ENCODE data around the gene GABRR2.

Gene GABRR2

DNA sequence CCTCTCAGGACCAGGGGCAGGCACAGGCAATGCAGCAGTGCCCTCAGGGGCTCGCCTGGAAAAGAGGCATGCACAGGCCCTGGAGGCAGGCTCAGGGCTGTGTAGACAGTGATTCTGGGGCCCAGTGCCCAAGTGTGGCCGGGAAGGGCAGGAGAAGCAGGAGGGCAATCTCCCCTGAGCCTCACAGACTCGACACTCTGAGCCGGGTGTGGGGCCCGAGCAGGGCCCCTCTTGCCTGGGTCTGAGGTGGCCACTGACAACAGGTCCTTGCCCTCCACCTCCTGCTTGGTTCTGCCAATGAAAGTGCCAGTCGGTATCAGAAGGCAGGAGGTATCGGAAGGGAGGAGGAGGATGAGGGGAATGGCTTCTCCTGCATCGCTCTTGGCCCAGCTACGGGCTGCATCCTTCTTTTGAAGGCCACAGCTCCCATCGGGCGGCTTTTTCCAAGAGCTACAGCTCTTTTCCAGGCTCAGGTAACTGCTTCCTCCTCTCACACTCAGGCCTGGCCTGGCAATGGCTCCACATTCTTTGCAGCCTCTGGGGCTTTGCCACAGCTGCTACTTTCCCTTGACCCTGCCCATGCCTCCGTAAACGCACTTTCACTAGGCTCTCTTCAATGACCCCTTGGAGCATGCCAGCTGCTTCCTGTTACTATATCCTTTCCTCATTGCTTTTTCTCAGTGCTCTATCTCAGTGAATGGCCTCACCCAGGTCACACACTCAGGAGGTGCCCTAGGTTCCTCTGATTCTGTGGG is 24.5 kb downstream of the GABRR2 start:
- no peak for DNase-seq

DNA sequence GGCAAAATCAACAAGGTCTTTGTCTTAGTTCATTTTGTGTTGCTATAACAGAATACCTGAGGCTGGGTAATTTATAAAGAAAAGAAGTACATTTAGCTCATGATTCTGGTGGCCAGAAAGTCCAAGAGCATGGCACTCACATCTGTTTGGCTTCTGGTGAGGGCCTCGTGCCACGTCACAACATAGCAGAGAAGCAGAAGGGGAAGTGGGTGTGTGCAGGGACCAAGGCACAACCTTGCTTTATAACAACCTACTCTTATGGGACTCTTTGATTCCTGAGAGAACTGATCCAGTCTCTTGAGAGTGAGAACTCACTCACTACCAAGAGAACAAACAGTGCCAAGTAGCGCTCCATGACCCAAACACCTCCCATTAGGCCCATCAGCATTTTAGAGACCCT is 25.4 kb downstream of the GABRR2 start:
- no peak for DNase-seq

DNA sequence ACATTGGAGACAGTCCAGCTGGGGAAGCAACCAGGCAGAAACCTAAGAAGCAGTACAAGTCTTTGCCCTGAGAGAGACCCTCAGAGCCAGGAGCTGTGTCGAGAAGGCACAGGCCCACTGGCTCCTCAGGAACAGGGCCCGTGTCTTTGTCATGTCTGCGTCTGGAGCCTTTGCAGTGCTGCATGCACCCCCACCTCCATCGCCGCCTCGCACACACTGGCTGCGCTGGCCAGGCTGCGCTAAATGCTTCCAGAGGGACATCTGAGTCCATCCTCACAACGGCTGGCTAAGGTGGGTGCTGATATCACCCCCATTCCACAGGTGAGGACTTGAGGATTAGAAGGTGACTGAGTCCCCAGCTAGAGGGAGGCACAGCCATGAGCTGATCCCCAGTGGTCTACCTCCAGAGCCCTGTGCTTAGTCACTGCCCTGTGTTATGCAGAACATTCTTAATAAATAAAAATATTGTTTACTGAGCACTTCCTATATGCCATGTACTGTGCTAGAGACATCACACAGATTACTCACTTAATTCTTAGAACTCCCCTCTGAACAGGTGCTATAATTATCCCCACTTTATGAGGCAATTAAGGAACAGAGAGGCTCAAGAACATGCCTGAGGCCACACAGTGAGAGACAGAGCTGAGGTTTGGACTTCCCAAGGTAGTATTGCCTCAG is 27.6 kb downstream of the GABRR2 start:
- no peak for DNase-seq

DNA sequence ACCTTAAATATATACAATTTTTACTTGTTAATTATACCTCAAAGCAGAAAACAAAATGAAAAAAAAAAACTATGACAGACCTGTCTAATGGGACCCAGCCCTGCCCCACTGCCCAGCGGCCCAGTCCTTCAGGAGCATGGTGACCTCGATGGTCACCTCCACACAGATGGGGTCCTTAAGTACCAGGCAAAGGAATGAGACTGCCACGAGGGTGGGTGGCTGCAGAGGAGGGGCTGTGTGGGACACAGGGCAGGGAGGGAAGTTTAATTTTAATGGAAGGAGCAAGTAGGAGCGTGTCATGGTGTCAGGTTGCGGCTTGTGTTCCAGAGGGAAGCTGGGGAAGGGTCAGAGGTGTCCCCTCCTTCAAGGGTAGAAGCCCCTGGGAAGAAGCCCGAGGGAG is 28.6 kb downstream of the GABRR2 start:
- DNase-seq = no peak

DNA sequence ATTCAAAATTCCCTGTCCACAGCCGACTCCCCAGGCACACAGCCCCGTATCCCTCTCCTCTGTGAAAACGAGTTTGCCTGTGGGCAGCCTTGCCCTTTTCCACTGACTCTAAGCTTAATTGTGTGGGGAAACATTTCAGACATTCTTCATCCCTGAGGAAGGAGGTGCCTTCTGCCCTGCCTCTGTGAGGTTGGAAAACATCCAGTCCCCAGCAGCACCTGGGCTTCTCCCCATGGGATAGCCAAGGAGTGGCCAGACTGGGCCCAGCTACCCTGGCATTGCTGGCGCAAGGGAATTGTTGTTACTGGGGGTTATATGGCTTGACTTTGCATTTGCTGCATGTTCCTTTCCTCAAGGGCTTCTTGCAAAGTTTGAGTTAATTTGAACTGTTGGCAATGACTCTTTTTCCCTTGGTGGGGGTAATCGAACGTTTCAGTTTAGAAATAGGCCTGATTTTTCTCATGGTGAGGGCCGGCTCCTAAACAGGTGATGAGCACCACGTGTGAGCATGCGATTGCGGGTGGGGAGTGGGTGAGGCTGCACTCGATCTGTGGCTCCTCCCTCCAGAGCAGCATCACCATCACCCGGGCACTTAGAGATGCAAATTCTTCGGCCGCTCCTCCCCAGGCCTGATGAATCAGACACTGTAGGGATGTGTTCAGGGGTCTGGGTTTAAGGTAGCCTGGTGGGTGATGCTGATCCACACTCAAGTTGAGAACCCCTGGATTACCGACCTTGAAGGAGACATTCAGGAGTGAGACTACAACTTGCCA is 29.9 kb downstream of the GABRR2 start:
- no peak for DNase-seq

DNA sequence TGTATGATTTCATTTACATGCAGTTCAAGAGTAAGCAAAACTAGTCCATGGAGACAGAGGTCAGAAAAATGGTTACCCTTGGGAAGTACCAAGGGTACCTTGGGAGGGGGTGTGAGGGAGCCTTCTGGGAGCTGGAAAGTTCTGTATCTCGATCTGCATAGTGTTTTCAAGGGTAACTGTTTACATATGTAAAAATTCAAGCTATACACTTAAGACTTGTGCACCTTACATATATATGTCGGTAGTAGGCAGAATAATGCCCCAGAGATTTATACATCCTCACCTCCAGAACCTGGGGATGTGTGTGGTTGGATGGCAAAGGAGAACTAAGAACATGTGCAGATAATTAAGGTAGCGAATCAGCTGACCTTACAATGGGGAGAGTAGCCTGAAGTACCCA is 31.0 kb downstream of the GABRR2 start:
- no peak for DNase-seq

DNA sequence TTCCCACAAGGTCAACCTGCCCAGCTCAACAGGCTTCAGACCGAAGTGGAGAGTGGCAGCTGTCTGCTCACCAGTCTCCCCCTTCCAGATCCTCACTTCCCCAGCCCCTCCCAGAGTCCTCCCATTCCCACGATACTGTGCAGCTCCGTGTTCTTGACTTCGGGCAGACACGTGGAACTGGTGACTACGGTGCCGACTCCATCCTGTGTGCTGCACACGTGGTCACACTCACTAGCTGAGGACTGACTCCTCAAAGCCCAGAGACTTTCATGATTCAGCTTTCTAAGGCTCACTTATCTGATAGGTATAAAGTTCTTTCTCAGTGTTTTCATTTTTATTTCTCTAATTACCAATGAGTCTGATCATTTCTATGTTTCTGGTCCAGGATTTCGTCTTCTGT is 32.4 kb downstream of the GABRR2 start:
- DNase-seq = no peak

DNA sequence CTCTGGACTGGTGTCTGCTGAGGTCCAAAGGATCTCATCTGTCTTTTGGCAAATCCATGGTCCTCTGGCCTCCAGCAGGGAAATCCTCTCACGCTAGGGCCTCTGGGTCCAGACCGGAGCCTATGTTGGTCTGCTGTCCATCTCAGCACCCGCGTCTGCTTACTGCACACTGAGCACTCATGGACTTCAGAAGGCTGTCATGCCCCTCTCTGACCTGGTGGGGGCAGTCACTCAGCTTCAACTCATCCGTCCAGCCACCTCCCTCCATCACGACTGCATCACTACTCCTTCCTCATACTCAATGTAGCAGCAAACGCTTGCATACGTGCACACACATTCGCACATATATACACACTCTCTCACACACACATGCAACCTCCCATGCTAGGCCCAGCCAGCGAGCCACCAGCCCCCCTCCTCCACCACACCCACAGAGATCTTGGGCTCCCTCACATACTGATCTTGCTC is 33.3 kb downstream of the GABRR2 start:
- peak; percentile 8 for DNase-seq

DNA sequence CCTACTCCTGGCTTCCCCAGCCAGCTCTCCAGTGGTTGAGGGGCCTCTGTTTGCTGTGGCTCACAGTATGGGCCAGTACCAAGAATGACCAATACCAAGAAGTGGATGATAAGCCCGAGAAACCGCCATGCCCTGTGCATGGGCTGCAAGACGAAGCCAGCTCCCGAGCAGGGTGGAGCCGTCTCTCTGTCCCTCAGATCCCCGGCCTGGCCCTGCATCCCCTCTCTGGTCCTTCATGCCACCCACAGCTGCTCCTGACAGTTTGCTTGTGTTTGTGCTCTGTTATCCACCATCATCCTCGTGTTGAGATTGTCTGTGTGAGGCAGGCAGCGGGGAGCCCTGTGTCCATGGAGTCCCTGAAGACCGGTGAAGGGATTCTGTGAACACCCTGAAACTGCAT is 36.1 kb downstream of the GABRR2 start:
- DNase-seq = no peak

DNA sequence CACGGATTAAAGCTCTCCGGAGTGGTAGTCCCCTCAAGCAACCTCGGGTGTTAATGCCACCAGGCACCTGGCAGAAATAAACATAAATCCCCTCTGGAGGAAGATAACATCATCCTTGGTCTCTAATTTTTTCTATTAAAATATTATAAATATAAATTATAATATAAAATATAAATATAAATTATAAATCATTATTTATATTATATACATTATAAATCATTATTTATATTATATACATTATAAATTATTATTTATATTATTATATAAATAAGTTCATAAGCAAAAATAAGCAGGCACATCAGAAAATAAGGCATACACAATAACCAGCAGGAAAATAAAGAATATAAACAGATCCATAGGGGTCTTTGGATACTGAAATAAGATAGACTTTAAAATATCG is 39.2 kb downstream of the GABRR2 start:
- no peak for DNase-seq

DNA sequence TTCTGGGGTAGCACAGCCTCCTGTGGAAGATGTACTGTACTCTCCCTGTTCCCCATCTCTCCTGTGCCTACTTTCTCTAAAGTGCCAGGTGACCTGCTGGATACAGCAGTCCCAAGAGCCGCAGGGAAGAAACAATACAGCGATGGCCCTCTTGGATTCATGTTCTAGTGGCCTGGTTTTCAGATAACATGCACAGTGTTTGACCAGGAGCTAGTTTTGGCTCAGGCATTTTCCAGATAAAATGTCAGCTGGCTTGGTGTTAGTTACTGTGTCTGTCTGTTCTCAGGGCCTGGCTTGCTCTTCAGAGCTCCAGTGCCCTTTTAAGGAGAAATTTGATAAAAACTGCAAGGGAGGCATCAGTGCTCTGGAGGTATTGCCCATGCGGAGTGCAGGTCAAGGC is 41.3 kb downstream of the GABRR2 start:
- DNase-seq = no peak

DNA sequence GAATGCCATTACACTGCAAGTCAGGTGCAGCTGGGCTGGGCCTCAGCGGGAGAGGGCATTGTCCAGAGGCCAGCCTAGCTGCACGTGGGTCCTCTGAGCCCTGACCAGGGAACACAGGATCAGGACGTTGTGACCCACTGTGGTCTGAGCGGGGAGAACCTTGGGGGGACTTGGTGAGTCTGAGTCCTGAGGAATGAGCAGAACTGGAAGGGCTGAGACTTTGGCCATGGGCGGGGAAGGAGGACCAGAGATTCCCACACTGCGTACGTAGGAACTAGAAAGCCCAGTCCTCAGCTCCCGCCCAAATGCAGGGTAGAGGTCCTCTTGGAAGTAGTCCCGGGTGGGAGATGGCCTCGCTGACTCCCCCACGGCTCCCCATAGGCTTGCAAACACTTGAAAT is 42.5 kb downstream of the GABRR2 start:
- no peak for DNase-seq

DNA sequence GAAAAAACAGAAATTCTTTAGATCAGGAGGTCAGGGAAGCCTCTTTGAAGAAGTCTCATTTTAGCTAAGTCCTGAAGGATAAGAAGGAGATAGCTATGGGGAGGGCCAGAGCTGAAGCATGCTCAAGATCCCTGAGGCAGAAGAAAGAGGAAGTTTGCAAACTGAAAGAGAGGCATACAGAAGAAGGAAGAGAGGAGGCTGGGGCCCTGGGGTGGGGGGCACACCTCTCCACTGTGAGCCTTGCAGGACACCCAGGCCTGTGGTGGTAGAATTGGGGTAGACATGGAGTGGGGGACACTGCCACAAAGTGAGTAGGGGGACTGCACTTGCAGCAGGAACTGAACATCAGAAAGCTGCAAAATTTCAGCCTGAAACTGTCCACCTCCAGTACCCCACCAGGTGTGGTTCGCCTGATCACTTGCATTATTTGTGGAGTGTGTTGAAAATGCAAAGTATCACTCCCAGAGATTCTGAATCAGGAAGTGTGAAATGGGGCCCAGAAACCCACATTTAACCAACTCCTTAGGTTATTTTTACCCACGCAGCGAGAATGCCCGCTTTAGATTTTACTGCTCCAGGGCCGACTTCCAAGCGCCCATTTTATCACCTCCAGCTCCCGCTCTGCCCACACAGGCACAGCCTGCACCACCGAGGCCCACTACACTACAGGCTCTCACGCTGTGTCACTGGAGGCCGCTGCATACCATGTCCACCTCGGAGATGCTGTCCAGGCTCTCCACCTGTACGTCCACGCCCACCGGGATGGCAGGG is 44.0 kb downstream of the GABRR2 start:
- no peak for DNase-seq

DNA sequence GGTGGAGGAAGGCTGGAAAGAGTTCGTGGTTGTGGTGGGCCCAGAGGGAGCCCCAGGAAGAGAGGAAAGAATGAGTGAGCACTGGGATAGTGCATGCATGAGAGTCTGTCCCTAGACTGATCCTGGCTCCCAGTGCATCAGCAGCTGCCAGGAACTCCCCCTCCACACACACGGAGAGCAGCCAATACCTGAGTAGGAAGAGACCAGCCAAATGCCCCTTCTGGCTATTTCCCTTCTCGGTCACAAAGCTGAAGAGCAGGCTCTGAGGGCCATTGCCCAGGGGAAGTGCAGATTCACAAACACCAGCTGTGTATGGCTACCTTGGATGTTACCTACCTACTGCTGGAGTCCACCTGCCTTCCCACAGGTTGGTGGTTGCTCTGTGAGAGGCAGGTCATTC is 45.1 kb downstream of the GABRR2 start:
- no peak for DNase-seq

DNA sequence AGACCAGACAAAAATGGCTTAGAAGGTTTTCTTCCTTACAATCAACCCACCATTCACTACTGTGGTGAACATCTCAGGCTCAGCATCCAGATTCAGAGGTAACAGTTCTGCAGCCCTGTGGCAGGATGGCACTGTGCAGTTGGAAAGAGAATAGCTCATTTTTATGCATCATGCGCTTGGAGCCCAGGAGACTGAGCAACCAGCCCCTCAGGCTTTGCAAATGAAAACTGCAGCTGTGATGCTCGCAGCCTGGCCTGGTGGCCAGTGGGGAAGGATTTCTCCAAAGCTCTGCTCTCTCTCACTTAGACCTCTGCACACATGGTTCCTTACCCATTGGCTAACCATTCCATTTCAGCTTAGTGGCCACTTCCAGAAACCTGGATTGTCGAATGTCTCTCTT is 45.8 kb downstream of the GABRR2 start:
- no peak for DNase-seq

DNA sequence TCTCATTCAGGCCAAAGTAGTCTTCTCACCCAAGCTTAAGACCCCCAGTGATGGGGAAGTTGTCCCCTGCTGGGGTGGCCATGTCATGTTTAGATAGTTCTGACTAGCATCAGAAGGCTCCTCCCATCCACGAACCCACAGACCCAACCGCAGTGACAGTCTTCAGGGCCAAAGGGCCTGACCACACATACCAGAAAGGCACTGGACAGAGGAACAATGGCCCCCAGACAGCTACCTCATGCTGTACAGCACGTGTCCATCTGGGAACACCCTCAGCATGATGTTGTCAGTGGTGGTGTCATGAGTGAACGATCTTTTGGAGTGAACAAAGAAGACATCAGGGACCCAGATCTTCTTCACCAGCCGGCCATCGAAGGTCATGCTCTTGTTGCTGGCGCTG is 46.3 kb downstream of the GABRR2 start:
- no peak for DNase-seq

DNA sequence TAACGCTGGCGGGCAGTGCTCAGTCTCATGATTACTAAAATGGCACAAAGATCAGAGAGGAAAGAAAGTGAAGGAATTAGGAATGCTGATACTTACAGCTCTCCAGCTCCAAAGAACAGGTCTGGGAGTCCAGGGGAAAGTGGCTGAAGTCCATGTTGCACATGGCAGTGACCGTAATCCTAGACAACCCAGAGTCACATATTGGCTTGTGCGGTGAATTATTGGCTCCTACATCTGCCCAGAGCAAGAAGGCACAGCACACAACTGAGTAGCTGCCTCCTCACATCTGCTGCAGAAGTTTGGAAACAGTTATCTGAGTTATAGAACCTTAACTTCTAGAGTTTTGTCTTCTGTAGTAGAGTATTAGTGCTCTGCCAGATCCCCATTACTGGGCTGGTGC is 47.2 kb downstream of the GABRR2 start:
- no peak for DNase-seq

DNA sequence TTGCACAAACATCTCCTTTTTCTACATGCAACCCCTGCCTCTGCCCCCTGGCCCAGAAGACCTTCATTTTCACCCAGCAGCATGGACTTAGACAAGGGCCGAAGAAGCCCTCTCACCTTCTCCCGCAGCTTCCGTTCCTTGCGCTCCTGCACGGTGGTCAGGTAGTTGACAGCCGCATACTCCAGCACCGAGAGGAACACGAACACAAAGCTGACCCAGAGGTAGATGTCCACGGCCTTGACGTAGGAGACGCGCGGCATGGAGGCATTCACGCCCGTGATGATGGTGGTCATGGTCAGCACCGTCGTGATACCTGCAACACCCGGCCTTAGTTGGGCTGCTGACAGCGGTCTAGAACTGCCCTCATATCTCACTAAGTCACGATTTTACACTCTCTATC is 50.8 kb downstream of the GABRR2 start:
- DNase-seq = no peak

DNA sequence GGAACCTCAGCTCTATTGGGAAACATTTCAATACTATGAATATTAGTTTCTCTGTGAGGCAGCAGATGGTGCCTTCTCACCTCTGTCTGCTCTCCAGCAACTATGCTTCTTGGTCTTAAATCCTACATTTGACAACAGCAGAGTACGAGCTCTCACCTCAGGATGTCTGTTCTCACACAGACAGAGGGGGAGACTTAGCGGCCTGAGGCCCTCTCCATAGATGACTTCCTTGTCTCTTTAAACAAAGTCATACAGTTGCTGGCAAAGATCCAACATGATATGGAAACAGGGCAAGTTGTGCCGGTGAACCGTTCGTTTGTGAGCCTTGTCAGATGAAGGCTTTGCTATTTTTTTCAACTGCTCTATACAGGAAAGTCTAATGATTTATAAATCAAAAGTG is 54.3 kb downstream of the GABRR2 start:
- peak; percentile 23 for DNase-seq

DNA sequence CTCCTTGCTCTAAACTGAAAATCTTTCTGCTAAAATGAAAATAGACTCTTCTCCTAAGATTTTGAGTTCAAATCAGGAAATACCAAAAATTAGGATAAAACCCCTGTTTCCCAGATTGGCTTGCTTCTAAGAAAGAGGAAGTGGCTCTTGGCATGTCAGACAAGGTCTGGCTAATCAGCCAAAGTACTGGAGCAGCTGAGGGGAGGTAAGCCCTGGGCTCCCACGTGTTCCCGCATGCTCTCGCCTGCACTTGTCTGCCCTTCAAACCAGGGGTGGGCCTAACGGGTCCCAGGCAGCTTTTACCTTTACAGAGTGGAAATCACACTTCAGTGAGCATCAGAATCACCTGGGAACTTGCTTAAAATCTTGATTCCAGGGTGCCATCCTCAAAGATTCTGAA is 54.8 kb downstream of the GABRR2 start:
- DNase-seq = no peak

DNA sequence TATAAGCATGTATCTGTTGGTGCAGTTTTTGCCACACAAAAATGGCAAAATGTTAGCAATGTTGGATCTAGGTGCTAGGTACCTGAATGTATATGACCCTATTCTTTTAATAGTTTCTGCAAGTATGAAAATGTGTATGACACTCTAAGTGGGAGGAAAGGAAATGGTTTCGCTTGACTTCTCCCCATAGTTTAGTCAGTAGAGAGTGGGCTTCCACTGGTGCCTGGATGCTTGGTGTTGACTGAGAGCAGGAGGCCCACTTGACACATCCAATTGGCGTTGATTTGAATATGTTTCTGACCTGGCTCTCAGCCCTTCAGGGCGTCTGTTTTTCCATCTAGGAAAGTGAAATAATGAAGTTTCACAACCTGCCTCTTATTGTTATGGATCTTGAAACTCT is 56.2 kb downstream of the GABRR2 start:
- no peak for DNase-seq

DNA sequence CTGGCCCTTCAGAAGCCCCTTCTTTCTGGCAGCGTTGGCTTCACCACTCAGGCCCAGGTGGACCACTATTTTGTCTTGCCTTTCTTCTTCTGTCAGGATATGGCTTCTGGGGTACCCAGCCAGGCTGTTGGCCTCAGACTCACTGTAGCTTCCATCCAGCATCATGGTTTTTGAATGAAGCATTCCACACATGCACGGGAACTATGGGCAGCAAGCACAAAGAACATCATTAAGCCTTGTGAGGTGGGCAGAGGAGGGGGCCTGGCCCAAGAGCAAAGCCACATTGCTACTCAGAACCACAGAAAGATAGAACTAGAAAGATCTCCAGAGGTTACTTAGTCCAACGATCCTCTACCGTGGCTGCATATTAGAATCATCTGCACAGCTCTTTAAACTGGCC is 57.3 kb downstream of the GABRR2 start:
- DNase-seq = no peak

DNA sequence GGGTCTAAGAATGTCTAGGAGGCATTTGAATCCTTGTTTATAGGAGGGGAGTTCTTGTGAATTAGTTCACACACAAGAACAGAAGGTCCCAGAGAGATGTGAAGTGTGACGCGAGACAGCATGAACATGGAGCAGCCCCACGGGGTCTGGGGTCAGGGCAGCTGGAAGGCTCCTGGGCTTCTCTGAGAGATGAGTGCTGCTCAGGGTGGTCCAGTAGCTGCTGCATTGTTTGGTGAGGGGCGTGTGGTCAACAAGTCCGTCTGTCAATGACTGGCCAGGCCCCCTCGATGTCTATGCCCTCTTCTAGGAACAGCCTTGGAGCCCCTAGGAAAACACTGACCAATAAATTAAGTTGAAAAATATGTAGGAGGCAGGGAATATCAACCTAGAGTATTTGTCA is 57.8 kb downstream of the GABRR2 start:
- DNase-seq = no peak
